Measurements from ENCODE around the gene AKR7A2. TPM values are rescaled to one million over a fixed set of nuclear protein-coding genes. Genes with fewer than 3 reads are reported as not detected.

AKR7A2 gene
- polyA plus RNA-seq, 1 experiment = 47.5 TPM

DNA sequence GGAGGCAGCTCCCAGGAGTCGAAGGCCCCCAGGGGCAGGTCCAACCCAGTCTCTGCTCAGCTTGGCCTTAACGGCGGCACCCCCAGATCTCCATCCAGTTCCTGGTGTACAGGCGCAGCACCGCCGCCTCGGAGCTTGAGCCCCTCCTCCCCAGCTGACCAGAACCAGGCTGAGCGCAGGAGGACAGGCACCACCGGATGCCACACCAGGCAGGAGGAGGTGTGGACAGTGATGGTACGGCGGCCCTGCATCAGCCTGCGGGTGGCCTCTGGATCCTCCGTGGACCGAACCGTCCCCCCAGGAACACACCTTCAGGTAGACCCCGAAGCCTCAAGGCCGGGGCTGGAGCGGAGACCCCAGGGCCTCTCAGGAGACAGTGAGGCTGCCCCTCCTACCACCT lies 16.5 kb upstream of the AKR7A2 start:
- Histone ChIP-seq H3K27ac (ENCODE audit: low read depth, low read length) (no peak overlapping the region), H3K9me3 (ENCODE audit: control insufficient read depth, insufficient read depth, low read length) (no peaks in the 10 kb centered on the region; the same call in 1 of the 2 replicates), H3K27me3 (ENCODE audit: control insufficient read depth, insufficient read depth, low read length) (no peaks in the 10 kb centered on the region), H3K4me3 (ENCODE audit: low read depth, low read length) (no peak overlapping the region)
- ChIA-PET POLR2A (no interaction called here), CTCF (no interaction called here)
- no peak for DNase-seq (ENCODE audit: low read depth, low spot score)
- TF ChIP-seq, protein P1, sequence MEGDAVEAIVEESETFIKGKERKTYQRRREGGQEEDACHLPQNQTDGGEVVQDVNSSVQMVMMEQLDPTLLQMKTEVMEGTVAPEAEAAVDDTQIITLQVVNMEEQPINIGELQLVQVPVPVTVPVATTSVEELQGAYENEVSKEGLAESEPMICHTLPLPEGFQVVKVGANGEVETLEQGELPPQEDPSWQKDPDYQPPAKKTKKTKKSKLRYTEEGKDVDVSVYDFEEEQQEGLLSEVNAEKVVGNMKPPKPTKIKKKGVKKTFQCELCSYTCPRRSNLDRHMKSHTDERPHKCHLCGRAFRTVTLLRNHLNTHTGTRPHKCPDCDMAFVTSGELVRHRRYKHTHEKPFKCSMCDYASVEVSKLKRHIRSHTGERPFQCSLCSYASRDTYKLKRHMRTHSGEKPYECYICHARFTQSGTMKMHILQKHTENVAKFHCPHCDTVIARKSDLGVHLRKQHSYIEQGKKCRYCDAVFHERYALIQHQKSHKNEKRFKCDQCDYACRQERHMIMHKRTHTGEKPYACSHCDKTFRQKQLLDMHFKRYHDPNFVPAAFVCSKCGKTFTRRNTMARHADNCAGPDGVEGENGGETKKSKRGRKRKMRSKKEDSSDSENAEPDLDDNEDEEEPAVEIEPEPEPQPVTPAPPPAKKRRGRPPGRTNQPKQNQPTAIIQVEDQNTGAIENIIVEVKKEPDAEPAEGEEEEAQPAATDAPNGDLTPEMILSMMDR (IDR thresholded peaks at IDR 0.05; ENCODE audit: low read depth, low read length) = no peak

DNA sequence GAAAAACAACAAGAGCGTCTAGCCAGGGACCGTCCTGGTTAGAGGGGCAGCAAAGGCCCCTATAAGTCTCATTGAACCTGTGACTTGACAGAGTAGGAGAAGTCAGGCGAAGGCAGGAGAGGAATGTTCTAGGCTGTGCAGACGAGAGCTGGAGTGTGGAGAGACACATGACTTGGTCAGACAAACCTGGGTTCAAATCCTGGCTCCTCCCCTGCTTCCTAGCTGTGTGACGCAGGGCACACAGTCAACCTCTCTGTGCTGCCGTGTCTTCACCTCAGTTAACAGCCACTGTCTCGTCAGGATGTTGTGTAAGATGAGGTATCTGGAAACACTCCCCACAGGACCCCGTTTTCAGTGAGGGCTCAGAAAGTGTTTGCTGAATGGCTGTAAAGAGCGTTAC lies 15.8 kb upstream of the AKR7A2 start:
- TF ChIP-seq, protein P1 (IDR thresholded peaks at IDR 0.05; ENCODE audit: low read depth, low read length) = no peak
- POLR2A ChIA-PET = no interaction called here

DNA sequence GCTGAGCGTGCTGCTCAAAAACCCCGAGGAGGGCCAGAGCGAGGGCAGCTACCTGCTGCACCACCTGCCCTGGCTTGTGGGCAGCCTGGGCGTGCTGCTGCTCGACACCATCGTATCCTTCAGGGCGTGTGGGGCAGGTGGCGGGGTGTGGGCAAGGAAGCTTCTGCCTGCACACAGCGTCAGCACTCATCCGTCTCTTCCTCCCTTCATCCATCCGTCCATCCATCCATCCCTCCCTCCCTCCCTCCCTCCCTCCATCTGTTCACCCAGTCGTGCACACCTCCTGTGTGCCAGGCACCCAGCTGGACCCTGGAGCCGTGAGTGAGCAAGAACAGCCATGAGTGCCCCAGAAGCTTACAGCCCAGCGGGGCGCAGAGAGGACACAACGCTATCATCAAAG lies 15.4 kb upstream of the AKR7A2 start:
- ChIA-PET POLR2A (no interaction called here), CTCF (interaction anchor here (0.6 kb wide), 1 partner anchor 330 kb away, joined by 4 read pairs; no protein-coding TSS in a partner anchor)
- no peak overlapping the region for H3K4me3 ChIP-seq (ENCODE audit: low read depth, low read length)
- no peaks in the 10 kb centered on the region; the same call in 1 of the 2 replicates for H3K9me3 ChIP-seq (ENCODE audit: control insufficient read depth, insufficient read depth, low read length)
- TF ChIP-seq, protein P1 (IDR thresholded peaks at IDR 0.05; ENCODE audit: low read depth, low read length) = no peak
- H3K27me3 ChIP-seq (ENCODE audit: control insufficient read depth, insufficient read depth, low read length) = no peaks in the 10 kb centered on the region
- no peak overlapping the region for H3K27ac ChIP-seq (ENCODE audit: low read depth, low read length)
- DNase-seq (ENCODE audit: low read depth, low spot score) = no peak

More for the DNA sequence above, 15.8 kb upstream of the AKR7A2 start:
- no peak for DNase-seq (ENCODE audit: low read depth, low spot score)
- Histone ChIP-seq H3K4me3 (ENCODE audit: low read depth, low read length) (no peak overlapping the region), H3K27ac (ENCODE audit: low read depth, low read length) (no peak overlapping the region), H3K9me3 (ENCODE audit: control insufficient read depth, insufficient read depth, low read length) (no peaks in the 10 kb centered on the region; the same call in 1 of the 2 replicates), H3K27me3 (ENCODE audit: control insufficient read depth, insufficient read depth, low read length) (no peaks in the 10 kb centered on the region)
- CTCF ChIA-PET = interaction anchor here (0.6 kb wide), 1 partner anchor 330 kb away, joined by 4 read pairs; no protein-coding TSS in a partner anchor

DNA sequence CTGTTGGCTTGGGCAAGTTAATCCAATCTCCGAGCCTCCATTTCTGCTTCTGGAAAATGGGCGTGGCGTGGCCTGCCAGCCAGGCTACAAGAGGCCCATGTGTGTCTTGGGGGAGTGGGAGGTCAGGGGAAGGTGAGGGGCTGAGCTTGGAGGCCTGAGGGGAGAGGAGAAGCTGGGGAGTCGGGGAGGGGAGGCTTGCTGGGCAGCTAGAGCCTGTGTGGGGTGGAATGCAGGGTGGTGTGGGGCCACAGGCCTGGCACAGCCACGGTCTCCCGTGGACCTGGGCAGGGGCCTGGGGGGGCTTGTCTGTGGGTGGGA lies 14.8 kb upstream of the AKR7A2 start:
- Histone ChIP-seq H3K4me3 (ENCODE audit: low read depth, low read length) (no peak overlapping the region), H3K27ac (ENCODE audit: low read depth, low read length) (no peak overlapping the region), H3K27me3 (ENCODE audit: control insufficient read depth, insufficient read depth, low read length) (no peaks in the 10 kb centered on the region), H3K9me3 (ENCODE audit: control insufficient read depth, insufficient read depth, low read length) (no peaks in the 10 kb centered on the region; the same call in 1 of the 2 replicates)
- TF ChIP-seq, protein P1 (IDR thresholded peaks at IDR 0.05; ENCODE audit: low read depth, low read length) = no peak
- ChIA-PET CTCF (no interaction called here), POLR2A (no interaction called here)
- no peak for DNase-seq (ENCODE audit: low read depth, low spot score)

DNA sequence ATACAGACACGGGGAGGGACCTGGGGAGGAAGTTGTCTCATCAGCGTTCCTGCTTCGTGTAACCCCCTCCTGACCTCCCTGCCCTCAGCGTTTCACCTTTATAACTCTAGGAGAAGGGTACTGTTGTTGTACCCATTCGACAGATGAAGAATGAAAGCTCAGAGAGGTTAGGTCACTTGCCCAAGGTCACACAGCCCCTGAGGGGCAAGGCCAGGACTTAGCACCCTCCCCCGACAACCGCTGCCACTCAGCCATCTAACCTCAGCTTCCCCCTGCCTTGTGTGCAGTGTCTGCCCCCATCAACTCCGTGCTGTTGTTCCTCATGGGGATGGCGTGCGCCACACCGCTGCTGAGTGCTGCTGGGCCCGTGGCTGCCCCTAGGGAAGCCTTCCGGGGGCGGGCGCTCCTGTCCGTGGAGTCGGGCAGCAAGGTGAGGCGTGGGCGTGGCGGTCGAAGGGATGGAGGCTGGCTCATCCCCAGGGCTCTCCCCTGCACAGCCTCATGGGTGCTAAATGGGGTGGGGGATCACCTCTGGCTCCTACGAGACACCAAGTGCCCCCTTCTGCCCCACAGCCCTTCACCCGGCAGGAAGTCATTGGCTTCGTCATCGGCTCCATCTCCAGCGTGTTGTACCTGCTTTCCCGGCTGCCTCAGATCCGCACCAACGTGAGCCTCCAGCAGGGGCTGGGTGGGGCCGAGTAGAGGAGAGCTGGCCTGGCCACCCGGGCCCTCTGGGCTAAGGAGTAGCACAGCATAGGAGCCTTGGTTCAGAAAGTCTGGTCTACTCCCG lies 14.2 kb upstream of the AKR7A2 start:
- TF ChIP-seq, protein P1 (IDR thresholded peaks at IDR 0.05; ENCODE audit: low read depth, low read length) = no peak
- CTCF ChIA-PET = no interaction called here

More for the DNA sequence above, 14.2 kb upstream of the AKR7A2 start:
- POLR2A ChIA-PET = no interaction called here
- no peaks in the 10 kb centered on the region for H3K27me3 ChIP-seq (ENCODE audit: control insufficient read depth, insufficient read depth, low read length)
- no peak overlapping the region for H3K27ac ChIP-seq (ENCODE audit: low read depth, low read length)
- H3K4me3 ChIP-seq (ENCODE audit: low read depth, low read length) = no peak overlapping the region
- H3K9me3 ChIP-seq (ENCODE audit: control insufficient read depth, insufficient read depth, low read length) = no peaks in the 10 kb centered on the region; the same call in 1 of the 2 replicates
- DNase-seq (ENCODE audit: low read depth, low spot score) = no peak
